Osteocyte (in vitro differentiated cells): ENCODE data around the gene NRN1L. TPM values are rescaled to one million over a fixed set of nuclear protein-coding genes. Genes with fewer than 3 reads are reported as not detected.
"Not testable (repeated sequence)": the region's sequence is repeated elsewhere in the genome, so short reads cannot be mapped to it uniquely, and the experiment has no call there.

Experiments used
- DNase-seq: peaks from one replicate; pipeline ENCODE4 v3.0.0; 2021; ENCODE audit warnings: mixed read lengths; ENCODE audit not compliant: unreplicated experiment; ENCODE audit errors: extremely low spot score
- H3K27ac Mint-ChIP-seq: one replicate; pipeline ENCODE4 v1.8.0; 2021; ENCODE audit warnings: mild to moderate bottlenecking, mixed read lengths; ENCODE audit not compliant: unreplicated experiment
- H3K27me3 Mint-ChIP-seq: one replicate; pipeline ENCODE4 v1.8.0; 2021; ENCODE audit warnings: mixed read lengths; ENCODE audit not compliant: unreplicated experiment
- H3K36me3 Mint-ChIP-seq: one replicate; pipeline ENCODE4 v1.8.0; 2021; ENCODE audit warnings: mixed read lengths; ENCODE audit not compliant: unreplicated experiment
- H3K4me1 Mint-ChIP-seq: one replicate; pipeline ENCODE4 v1.8.0; 2021; ENCODE audit warnings: mixed read lengths; ENCODE audit not compliant: unreplicated experiment
- H3K4me3 Mint-ChIP-seq: one replicate; pipeline ENCODE4 v1.8.0; 2021; ENCODE audit warnings: mild to moderate bottlenecking, moderate library complexity, mixed read lengths; ENCODE audit not compliant: unreplicated experiment
- H3K9me3 Mint-ChIP-seq: one replicate; pipeline ENCODE4 v1.8.0; 2021; ENCODE audit warnings: mixed read lengths; ENCODE audit not compliant: unreplicated experiment
- CTCF ChIP-seq: fragments of 200-600 bp; sonication (generic); IDR thresholded peaks from 2 replicates; pipeline ENCODE4 v1.5.0; 2021; ENCODE audit warnings: antibody characterized with exemption, mild to moderate bottlenecking, moderate library complexity
- total RNA-seq: library from RNA; stranded (reverse); gene quantifications from 2 replicates; pipeline ENCODE4 v1.2.1, GENCODE V29; 2021

Gene NRN1L
- total RNA-seq, 1 donor from 2014 or later, result 1.5 TPM

- H3K27me3 Mint-ChIP-seq, result no peaks in the 10 kb centered on the region
- no peak for TF ChIP-seq CTCF
- peaks cover 25% of the 10 kb centered on the region for H3K4me1 Mint-ChIP-seq
- peaks cover 5% of the 10 kb centered on the region for H3K36me3 Mint-ChIP-seq
- no peak overlapping the region for H3K27ac Mint-ChIP-seq
- no peak for DNase-seq
- no peak overlapping the region for H3K4me3 Mint-ChIP-seq
- H3K9me3 Mint-ChIP-seq, result no peaks in the 10 kb centered on the region
Observed at GRCh38 chr16:67914758-67915495, 30.2 kb downstream of the NRN1L start.

- H3K27me3 Mint-ChIP-seq, H3K27ac Mint-ChIP-seq, DNase-seq, H3K9me3 Mint-ChIP-seq, H3K36me3 Mint-ChIP-seq, H3K4me3 Mint-ChIP-seq: not testable (repeated sequence)
- peaks cover 21% of the 10 kb centered on the region for H3K4me1 Mint-ChIP-seq
Observed at GRCh38 chr16:67915496-67915769, 30.7 kb downstream of the NRN1L start.

GRCh38 chr16:67915831-67916723 lies 31.4 kb downstream of the NRN1L start:
- no peak for TF ChIP-seq CTCF
- H3K36me3 Mint-ChIP-seq, result peaks cover 2% of the 10 kb centered on the region
- H3K27ac Mint-ChIP-seq, result peak overlapping the region; percentile 51
- H3K27me3 Mint-ChIP-seq, result no peaks in the 10 kb centered on the region
- peaks cover 21% of the 10 kb centered on the region for H3K4me1 Mint-ChIP-seq
- no peak for DNase-seq
- no peak overlapping the region for H3K4me3 Mint-ChIP-seq
- no peaks in the 10 kb centered on the region for H3K9me3 Mint-ChIP-seq

GRCh38 chr16:67917140-67917851 lies 32.6 kb downstream of the NRN1L start:
- no peaks in the 10 kb centered on the region for H3K9me3 Mint-ChIP-seq
- DNase-seq, result no peak
- H3K36me3 Mint-ChIP-seq, result peaks cover 2% of the 10 kb centered on the region
- H3K4me1 Mint-ChIP-seq, result peaks cover 21% of the 10 kb centered on the region
- H3K27me3 Mint-ChIP-seq, result no peaks in the 10 kb centered on the region
- no peak overlapping the region for H3K4me3 Mint-ChIP-seq
- H3K27ac Mint-ChIP-seq, result peak overlapping the region; percentile 86
- TF ChIP-seq CTCF, result no peak

- peaks cover 21% of the 10 kb centered on the region for H3K4me1 Mint-ChIP-seq
- no peaks in the 10 kb centered on the region for H3K27me3 Mint-ChIP-seq
- H3K9me3 Mint-ChIP-seq, result no peaks in the 10 kb centered on the region
- H3K36me3 Mint-ChIP-seq, result peaks cover 2% of the 10 kb centered on the region
- TF ChIP-seq CTCF, result no peak
- no peak for DNase-seq
- H3K27ac Mint-ChIP-seq, result peak overlapping the region; percentile 86
- no peak overlapping the region for H3K4me3 Mint-ChIP-seq
Observed at GRCh38 chr16:67917852-67918236, 33.2 kb downstream of the NRN1L start.
